Nephron progenitor cell (in vitro differentiated cells): ENCODE measurements around the gene PPP6R1.

Source experiments
- DNase-seq: peaks from one replicate; pipeline ENCODE4 v3.0.0; 2021
- H3K27ac Mint-ChIP-seq: 2 replicates; pipeline ENCODE4 v1.8.0; 2021; ENCODE audit warnings: mild to moderate bottlenecking, moderate library complexity, mixed read lengths
- H3K27me3 Mint-ChIP-seq: 2 replicates; pipeline ENCODE4 v1.8.0; 2021; ENCODE audit warnings: mild to moderate bottlenecking, low read depth, mixed read lengths; ENCODE audit not compliant: poor library complexity
- H3K36me3 Mint-ChIP-seq: 2 replicates; pipeline ENCODE4 v1.8.0; 2021; ENCODE audit warnings: low read depth, mixed read lengths
- H3K4me1 Mint-ChIP-seq: 2 replicates; pipeline ENCODE4 v1.8.0; 2021; ENCODE audit warnings: mixed read lengths
- H3K4me3 Mint-ChIP-seq: 2 replicates; pipeline ENCODE4 v1.8.0; 2021; ENCODE audit warnings: mild to moderate bottlenecking, moderate library complexity, mixed read lengths
- H3K9me3 Mint-ChIP-seq: 2 replicates; pipeline ENCODE4 v1.8.0; 2021; ENCODE audit warnings: mild to moderate bottlenecking, moderate library complexity, mixed read lengths
- CTCF ChIP-seq: fragments of 200-600 bp; sonication (generic); IDR thresholded peaks from 2 replicates; pipeline ENCODE4 v1.5.0; 2021; ENCODE audit warnings: antibody characterized with exemption

The PPP6R1 gene

GRCh38 chr19:55249841-55250240 is 9.0 kb downstream of the PPP6R1 start:
- H3K9me3 Mint-ChIP-seq: no peaks in the 10 kb centered on the region
- H3K36me3 Mint-ChIP-seq: no peaks in the 10 kb centered on the region
- no peak overlapping the region for H3K27ac Mint-ChIP-seq
- peaks cover 54% of the 10 kb centered on the region for H3K4me1 Mint-ChIP-seq
- no peaks in the 10 kb centered on the region for H3K27me3 Mint-ChIP-seq
- no peak overlapping the region for H3K4me3 Mint-ChIP-seq
- DNase-seq: no peak
- no peak for TF ChIP-seq CTCF

- H3K4me3 Mint-ChIP-seq: no peak overlapping the region
- peaks cover 42% of the 10 kb centered on the region for H3K4me1 Mint-ChIP-seq
- no peak for TF ChIP-seq CTCF
- no peaks in the 10 kb centered on the region for H3K9me3 Mint-ChIP-seq
- no peaks in the 10 kb centered on the region for H3K27me3 Mint-ChIP-seq
- no peak for DNase-seq
- peak overlapping the region; percentile 86 for H3K27ac Mint-ChIP-seq
- H3K36me3 Mint-ChIP-seq: peaks cover 2% of the 10 kb centered on the region
These were observed 10.1 kb downstream of the PPP6R1 start for GRCh38 chr19:55248704-55249103.

GRCh38 chr19:55248166-55248675 is 10.6 kb downstream of the PPP6R1 start:
- Mint-ChIP-seq H3K27me3 (no peaks in the 10 kb centered on the region), H3K27ac (peak overlapping the region; percentile 86), H3K36me3 (peaks cover 7% of the 10 kb centered on the region), H3K4me3 (no peak overlapping the region), H3K9me3 (no peaks in the 10 kb centered on the region), H3K4me1 (peaks cover 38% of the 10 kb centered on the region)
- no peak for DNase-seq
- no peak for TF ChIP-seq CTCF

- H3K4me3 Mint-ChIP-seq: no peak overlapping the region
- no peaks in the 10 kb centered on the region for H3K27me3 Mint-ChIP-seq
- DNase-seq: no peak
- H3K36me3 Mint-ChIP-seq: peaks cover 12% of the 10 kb centered on the region
- no peaks in the 10 kb centered on the region for H3K9me3 Mint-ChIP-seq
- H3K27ac Mint-ChIP-seq: no peak overlapping the region
- H3K4me1 Mint-ChIP-seq: peaks cover 36% of the 10 kb centered on the region
- no peak for TF ChIP-seq CTCF
These were observed 11.2 kb downstream of the PPP6R1 start for GRCh38 chr19:55247621-55248099.

- DNase-seq: no peak
- H3K4me1 Mint-ChIP-seq: peaks cover 33% of the 10 kb centered on the region
- no peaks in the 10 kb centered on the region for H3K27me3 Mint-ChIP-seq
- H3K4me3 Mint-ChIP-seq: no peak overlapping the region
- peaks cover 15% of the 10 kb centered on the region for H3K36me3 Mint-ChIP-seq
- no peaks in the 10 kb centered on the region for H3K9me3 Mint-ChIP-seq
- no peak overlapping the region for H3K27ac Mint-ChIP-seq
- TF ChIP-seq CTCF: no peak
These were observed 12.1 kb downstream of the PPP6R1 start for GRCh38 chr19:55246462-55247451.
